Esophagus muscularis mucosa (tissue), 4 donors: ENCODE data around the gene ANO10. TPM values are rescaled to one million over a fixed set of nuclear protein-coding genes. Genes with fewer than 3 reads are reported as not detected.
"Not testable (repeated sequence)": the region's sequence is repeated elsewhere in the genome, so short reads cannot be mapped to it uniquely, and the experiment has no call there.

ENCODE experiments used
- DNase-seq: peaks from one replicate; pipeline ENCODE4 v3.0.0-alpha.2; 2017; ENCODE audit errors: extremely low spot score
- H3K27ac ChIP-seq, 4 donors: fragments of 200-600 bp; sonication (generic); replicated peaks in 1 of 4; 1 replicate in 3 of 4; 2 replicates in 1 of 4; pipeline ENCODE4 v1.5.1; 2016 to 2019; ENCODE audit warnings: mild to moderate bottlenecking in 1 of 4
- H3K27me3 ChIP-seq, 4 donors: fragments of 200-600 bp; sonication (generic); one replicate each; pipeline versions ENCODE4 v1.5.1 to v1.6.0; 2016 to 2019
- H3K36me3 ChIP-seq, 4 donors: fragments of 200-600 bp; sonication (generic); one replicate each; pipeline ENCODE4 v1.5.1; 2016 to 2019
- H3K4me1 ChIP-seq, 4 donors: fragments of 200-600 bp; sonication (generic); one replicate each; pipeline ENCODE4 v1.5.1; 2016 to 2019
- H3K4me3 ChIP-seq, 4 donors: fragments of 200-600 bp; sonication (generic); 1 replicate in 2 of 4; 2 replicates in 2 of 4; pipeline ENCODE4 v1.5.1; 2016 to 2019; ENCODE audit warnings: mild to moderate bottlenecking in 4 of 4, moderate library complexity in 1 of 4
- H3K9me3 ChIP-seq, 4 donors: fragments of 200-600 bp; sonication (generic); 1 replicate in 3 of 4; 2 replicates in 1 of 4; pipeline ENCODE4 v1.5.1; 2016 to 2019
- CTCF ChIP-seq, 3 experiments: fragments of 200-600 bp in 2 of 3; fragments of 450-650 bp in 1 of 3; sonication (generic) in 2 of 3; IDR thresholded peaks; one replicate each; pipeline ENCODE4 v1.5.1; 2017 to 2019; ENCODE audit warnings: antibody characterized with exemption in 3 of 3, mild to moderate bottlenecking in 2 of 3, moderate library complexity in 1 of 3
- EP300 ChIP-seq: sonication (generic); formaldehyde crosslinking; IDR thresholded peaks from one replicate; pipeline ENCODE4 v1.6.1; 2017; ENCODE audit warnings: antibody characterized with exemption
- POLR2A ChIP-seq: fragments of 450-650 bp; IDR thresholded peaks from one replicate; pipeline ENCODE4 v1.6.1; 2017; ENCODE audit warnings: antibody characterized with exemption, moderate library complexity, mild to moderate bottlenecking, low read depth
- POLR2AphosphoS5 ChIP-seq, 2 donors: sonication (generic); formaldehyde crosslinking; IDR thresholded peaks; one replicate each; pipeline ENCODE4 v1.6.1; 2017; ENCODE audit warnings: antibody characterized with exemption in 2 of 2
- WGBS: methylation state at CpG from one replicate; pipeline ENCODE4 v1.1.5; 2018; 5-methylcytosine and 5-hydroxymethylcytosine counted together
- intact Hi-C: fragments of 100-400 bp; cut with DNase I; formaldehyde crosslinking; loops from one replicate; pipeline ENCODE4 v1.15.1; 2023
- total RNA-seq, 4 donors: library from RNA; depleted of rRNA; stranded (reverse); fragments of >200 nt; gene quantifications; one replicate each; pipeline versions ENCODE4 v1.1.0 to v1.2.1, GENCODE V29; 2016

ANO10 gene
- total RNA-seq, 4 donors from 2014 or later = 19.2 to 26.2 (median 24.0) TPM

- H3K27me3 ChIP-seq = no peaks in the 10 kb centered on the region
- H3K4me3 ChIP-seq = no peak overlapping the region
- H3K27ac ChIP-seq = no peak overlapping the region
- intact Hi-C loops = no loop called here
- no peak for DNase-seq
- H3K9me3 ChIP-seq = no peaks in the 10 kb centered on the region
- no peaks in the 10 kb centered on the region for H3K36me3 ChIP-seq
- WGBS = 70% methylated on average over 1 of the region's 1 CpG
- TF ChIP-seq EP300 (no peak), CTCF (IDR thresholded peaks at IDR 0.05) (no peak), POLR2AphosphoS5 (IDR thresholded peaks at IDR 0.05) (no peak), POLR2A (no peak)
- H3K4me1 ChIP-seq = peaks cover 6 to 19% (median 14%) of the 10 kb centered on the region in 4 donors
These were observed 122.6 kb downstream of the ANO10 start for GRCh38 chr3:43499256-43499655.

GRCh38 chr3:43497905-43498365 is 123.9 kb downstream of the ANO10 start:
- intact Hi-C loops = no loop called here
- TF ChIP-seq CTCF (IDR thresholded peaks at IDR 0.05) (no peak), POLR2A (no peak), EP300 (no peak), POLR2AphosphoS5 (IDR thresholded peaks at IDR 0.05) (no peak)
- no peak for DNase-seq
- Histone ChIP-seq H3K27me3 (no peaks in the 10 kb centered on the region), H3K36me3 (no peaks in the 10 kb centered on the region), H3K27ac (peak overlapping the region in 1 of 4 donors; percentile 16), H3K4me1 (peaks cover 6 to 12% (median 8%) of the 10 kb centered on the region in 4 donors), H3K4me3 (no peak overlapping the region), H3K9me3 (no peaks in the 10 kb centered on the region)
- 89% methylated on average over 1 of the region's 1 CpG for WGBS

- Histone ChIP-seq H3K9me3 (no peaks in the 10 kb centered on the region), H3K27me3 (no peaks in the 10 kb centered on the region), H3K4me1 (peaks cover 2 to 9% (median 7%) of the 10 kb centered on the region in 4 donors), H3K36me3 (no peaks in the 10 kb centered on the region), H3K4me3 (no peak overlapping the region), H3K27ac (peak overlapping the region in 1 of 4 donors; percentile 16)
- no peak for DNase-seq
- TF ChIP-seq POLR2A = no peak
- TF ChIP-seq POLR2AphosphoS5 (IDR thresholded peaks at IDR 0.05) = no peak
- TF ChIP-seq EP300 = no peak
- no peak for TF ChIP-seq CTCF (IDR thresholded peaks at IDR 0.05)
- intact Hi-C loops = no loop called here
These were observed 124.4 kb downstream of the ANO10 start for GRCh38 chr3:43497422-43497821.

GRCh38 chr3:43496740-43497375 is 125.0 kb downstream of the ANO10 start:
- Histone ChIP-seq H3K27me3 (no peaks in the 10 kb centered on the region), H3K4me3 (no peak overlapping the region), H3K36me3 (no peaks in the 10 kb centered on the region), H3K9me3 (no peaks in the 10 kb centered on the region), H3K27ac (no peak overlapping the region), H3K4me1 (peaks cover 0 to 9% (median 6%) of the 10 kb centered on the region in 4 donors)
- intact Hi-C loops = no loop called here
- no peak for DNase-seq
- WGBS = 82% methylated on average over 3 of the region's 3 CpGs
- TF ChIP-seq POLR2A (no peak), EP300 (no peak), POLR2AphosphoS5 (IDR thresholded peaks at IDR 0.05) (no peak), CTCF (IDR thresholded peaks at IDR 0.05) (no peak)

- 93% methylated on average over 4 of the region's 4 CpGs for WGBS
- H3K4me1 ChIP-seq, H3K36me3 ChIP-seq, H3K27ac ChIP-seq, DNase-seq, H3K9me3 ChIP-seq, H3K27me3 ChIP-seq, H3K4me3 ChIP-seq, intact Hi-C loops: not testable (repeated sequence)
These were observed 128.9 kb downstream of the ANO10 start for GRCh38 chr3:43492932-43493331.

GRCh38 chr3:43491807-43492206 is 130.0 kb downstream of the ANO10 start:
- H3K27me3 ChIP-seq, intact Hi-C loops: not testable (repeated sequence)
- WGBS = 74% methylated on average over 3 of the region's 3 CpGs

More at GRCh38 chr3:43491807-43492206, 130.0 kb downstream of the ANO10 start:
- not testable (repeated sequence) for H3K4me3 ChIP-seq, H3K9me3 ChIP-seq, H3K27ac ChIP-seq, H3K36me3 ChIP-seq, H3K4me1 ChIP-seq, DNase-seq
